GM12878 (cell line): Measurements from ENCODE around the gene FGFR2. TPM values are rescaled to one million over a fixed set of nuclear protein-coding genes. Genes with fewer than 3 reads are reported as not detected.

Source experiments
- ATAC-seq: fragments of 200-7000 bp; cut with Tn5 transposase; 3 replicates; pipeline ENCODE4 v1.9.1; 2020; ENCODE audit warnings: mild to moderate bottlenecking, moderate library complexity
- BruUV-seq: library from RNA; stranded (reverse); fragments of 400-500 nt; replicated peaks from 2 replicates; lab custom pipeline; 2021; lab: Mats Ljungman, UMichigan
- CTCF ChIA-PET: fragments of 300-600 bp; sonication (Branson Sonifier 250); formaldehyde crosslinking; extraction: SDS; loops from one replicate; lab custom pipeline; 2021; ENCODE audit warnings: inconsistent platforms; lab: Yijun Ruan, JAX
- POLR2A ChIA-PET: fragments of 350-600 bp; formaldehyde crosslinking; extraction: SDS; loops from one replicate; lab custom pipeline; 2021; ENCODE audit warnings: inconsistent platforms; lab: Charles Lee
- RAD21 ChIA-PET: fragments of 300-600 bp; sonication (Branson Sonifier 250); formaldehyde crosslinking; loops from one replicate; lab custom pipeline; 2023; ENCODE audit warnings: antibody characterized with exemption; ENCODE audit not compliant: unreplicated experiment; lab: Charles Lee
- SMC1A ChIA-PET: fragments of 300-600 bp; sonication (Branson Sonifier 250); formaldehyde crosslinking; loops from one replicate; lab custom pipeline; 2023; ENCODE audit not compliant: unreplicated experiment, uncharacterized antibody; lab: Charles Lee
- DNase-seq: peaks from one replicate; pipeline ENCODE4 v3.0.0-alpha.2; 2011; ENCODE audit warnings: low read depth, low spot score
- FAIRE-seq: peaks from 3 replicates; lab custom pipeline; 2011; peaks lifted over from hg19 to GRCh38; lab: Jason Lieb, UNC
- H2AFZ ChIP-seq: 2 replicates; pipeline ENCODE4 v1.6.0; 2011; ENCODE audit warnings: low read depth, low read length, control low read depth; ENCODE audit not compliant: control insufficient read depth
- H3K27ac ChIP-seq: 2 replicates; pipeline ENCODE4 v1.5.1; 2011; ENCODE audit warnings: control low read depth; ENCODE audit not compliant: control insufficient read depth, insufficient read depth
- H3K27me3 ChIP-seq, 2 experiments: replicated peaks in 1 of 2; 2 replicates each; pipeline versions ENCODE4 v1.6.0 to v1.6.1; 2011; ENCODE audit warnings: low read length in 1 of 2; ENCODE audit not compliant: control insufficient read depth in 2 of 2, insufficient read depth in 2 of 2
- H3K36me3 ChIP-seq, 2 experiments: 2 replicates each; pipeline ENCODE4 v1.5.1; 2011; ENCODE audit warnings: low read length in 1 of 2; ENCODE audit not compliant: control insufficient read depth in 2 of 2, insufficient read depth in 2 of 2
- H3K4me1 ChIP-seq: 2 replicates; pipeline ENCODE4 v1.6.1; 2011; ENCODE audit warnings: mild to moderate bottlenecking, low read length, moderate library complexity, mixed read lengths; ENCODE audit not compliant: control insufficient read depth, insufficient read depth
- H3K4me2 ChIP-seq: 2 replicates; pipeline ENCODE4 v1.6.0; 2011; ENCODE audit warnings: control low read depth; ENCODE audit not compliant: control insufficient read depth, insufficient read depth
- H3K4me3 ChIP-seq: fragments of 200-600 bp; sonication (generic); 2 replicates; pipeline ENCODE4 v1.5.1; 2016
- H3K79me2 ChIP-seq: 2 replicates; pipeline ENCODE4 v1.6.0; 2011; ENCODE audit warnings: low read length; ENCODE audit not compliant: control insufficient read depth, insufficient read depth
- H3K9ac ChIP-seq: 2 replicates; pipeline ENCODE4 v1.8.0; 2011; ENCODE audit warnings: low read length, control low read depth, mixed read lengths; ENCODE audit not compliant: control insufficient read depth, insufficient read depth
- H3K9me3 ChIP-seq: replicated peaks from 3 replicates; pipeline ENCODE4 v1.5.1; 2011; ENCODE audit warnings: mild to moderate bottlenecking, low read length; ENCODE audit not compliant: control insufficient read depth, insufficient read depth
- H4K20me1 ChIP-seq: 2 replicates; pipeline ENCODE4 v1.6.0; 2011; ENCODE audit not compliant: control insufficient read depth, insufficient read depth
- ASH2L ChIP-seq: fragments of 300-600, 200-600 bp; sonication (generic); IDR thresholded peaks from 2 replicates; pipeline ENCODE4 v1.6.1; 2017; ENCODE audit warnings: low read depth, mild to moderate bottlenecking, borderline replicate concordance
- BMI1 ChIP-seq: fragments of 450-650 bp; IDR thresholded peaks from 2 replicates; pipeline ENCODE4 v1.6.1; 2016; ENCODE audit warnings: mild to moderate bottlenecking, moderate library complexity, borderline replicate concordance
- CHD2 ChIP-seq: IDR thresholded peaks from 2 replicates; pipeline ENCODE4 v1.6.1; 2011; ENCODE audit warnings: low read depth, low read length, improper control_type of control experiment, borderline replicate concordance
- CHD4 ChIP-seq: fragments of 200-600 bp; sonication (generic); IDR thresholded peaks from 2 replicates; pipeline ENCODE4 v1.6.1; 2016; ENCODE audit warnings: mild to moderate bottlenecking
- CREM ChIP-seq: IDR thresholded peaks from 2 replicates; pipeline ENCODE4 v1.6.1; 2014; ENCODE audit warnings: antibody characterized with exemption, low read depth
- FOXK2 ChIP-seq: fragments of 450-650 bp; IDR thresholded peaks from 2 replicates; pipeline ENCODE4 v1.6.1; 2017; ENCODE audit warnings: mild to moderate bottlenecking, moderate library complexity
- HDAC2 ChIP-seq: fragments of 200-600 bp; sonication (generic); IDR thresholded peaks from 2 replicates; pipeline ENCODE4 v1.6.1; 2017
- MEF2B ChIP-seq: fragments of 450-650 bp; IDR thresholded peaks from 2 replicates; pipeline ENCODE4 v1.6.1; 2018; ENCODE audit warnings: mild to moderate bottlenecking, moderate library complexity; ENCODE audit not compliant: partially characterized antibody, poor library complexity, severe bottlenecking
- NR2C2 ChIP-seq: IDR thresholded peaks from 2 replicates; pipeline ENCODE4 v1.6.1; 2011; ENCODE audit warnings: borderline replicate concordance, low read depth; ENCODE audit not compliant: control insufficient read depth, insufficient read length
- POLR2A ChIP-seq: IDR thresholded peaks from 2 replicates; pipeline ENCODE4 v1.6.1; 2011; ENCODE audit warnings: low read depth, mild to moderate bottlenecking, low read length
- SMAD1 ChIP-seq: fragments of 450-650 bp; IDR thresholded peaks from 2 replicates; pipeline ENCODE4 v1.6.1; 2018; ENCODE audit warnings: mild to moderate bottlenecking, low read depth; ENCODE audit not compliant: partially characterized antibody
- SREBF2 ChIP-seq: IDR thresholded peaks from 2 replicates; pipeline ENCODE4 v1.6.1; 2012; ENCODE audit warnings: mild to moderate bottlenecking, low read length
- SUZ12 ChIP-seq: fragments of 200-600 bp; sonication (generic); IDR thresholded peaks from one replicate; pipeline ENCODE4 v1.6.1; 2018; ENCODE audit warnings: antibody characterized with exemption, mild to moderate bottlenecking; ENCODE audit not compliant: unreplicated experiment
- ZNF24 ChIP-seq: fragments of 450-650 bp; IDR thresholded peaks from 2 replicates; pipeline ENCODE4 v1.6.1; 2017; ENCODE audit warnings: antibody characterized with exemption, mild to moderate bottlenecking
- WGBS: methylation state at CpG from one replicate; pipeline ENCODE4 v1.1.6; 2016; ENCODE audit warnings: low lambda C conversion rate; ENCODE audit not compliant: insufficient replicate concordance, insufficient coverage; ENCODE audit errors: missing lambda C conversion rate; 5-methylcytosine and 5-hydroxymethylcytosine counted together
- in situ Hi-C: fragments of 300-500 bp; cut with MboI; formaldehyde crosslinking; loops from 9 replicates; pipeline ENCODE4 v1.14.3; 2018; ENCODE audit warnings: mixed read lengths
- intact Hi-C: fragments of 100-400 bp; cut with micrococcal nuclease; formaldehyde crosslinking; loops from one replicate; pipeline ENCODE4 v1.14.2; 2022; ENCODE audit not compliant: unreplicated experiment
- polyA plus RNA-seq, 11 experiments: library from polyadenylated mRNA; depleted of rRNA in 4 of 11; unstranded in 6 of 11; stranded (reverse) in 5 of 11; fragments of >200 nt; fragmentation: Nextera tagmentation in 4 of 11; fragmentation: Illumina TruSeq in 1 of 11; extraction: Ambion mirVana in 4 of 11; extraction: Trizol in 1 of 11; gene quantifications; 1 replicate in 1 of 11; 2 replicates in 10 of 11; pipeline versions ENCODE4 v1.2.1 to v1.2.3, GENCODE V29; 2011 to 2016; ENCODE audit warnings: inconsistent platforms in 2 of 11, missing spikeins in 2 of 11, low read depth in 1 of 11
- total RNA-seq, 4 experiments: library from RNA; depleted of rRNA in 3 of 4; stranded (reverse); fragments of >200 nt in 3 of 4; fragmentation: Illumina TruSeq in 1 of 4; extraction: Trizol in 1 of 4; gene quantifications; 2 replicates each; pipeline versions ENCODE4 v1.2.1 to v1.2.3, GENCODE V29; 2013 to 2021
- TF ChIP-seq, protein P1 (sequence below): IDR thresholded peaks from 2 replicates; pipeline ENCODE4 v1.6.1; 2012; ENCODE audit warnings: mild to moderate bottlenecking, low read depth, low read length
- TF ChIP-seq, protein P2 (sequence below): fragments of 450-650 bp; IDR thresholded peaks from 2 replicates; pipeline ENCODE4 v1.6.1; 2017; ENCODE audit warnings: mild to moderate bottlenecking, moderate library complexity
- TF ChIP-seq, protein P3 (sequence below): fragments of 150-350 bp; IDR thresholded peaks from 2 replicates; pipeline ENCODE4 v1.6.1; 2014; ENCODE audit warnings: mild to moderate bottlenecking, low read depth, low read length

Gene FGFR2
- total and polyA plus RNA-seq, 10 of the 15 experiments (the other 5 are each of a cell fraction or from before 2014, with no cell fraction given), result 0.04 to 0.15 TPM; not detected in 8

DNA sequence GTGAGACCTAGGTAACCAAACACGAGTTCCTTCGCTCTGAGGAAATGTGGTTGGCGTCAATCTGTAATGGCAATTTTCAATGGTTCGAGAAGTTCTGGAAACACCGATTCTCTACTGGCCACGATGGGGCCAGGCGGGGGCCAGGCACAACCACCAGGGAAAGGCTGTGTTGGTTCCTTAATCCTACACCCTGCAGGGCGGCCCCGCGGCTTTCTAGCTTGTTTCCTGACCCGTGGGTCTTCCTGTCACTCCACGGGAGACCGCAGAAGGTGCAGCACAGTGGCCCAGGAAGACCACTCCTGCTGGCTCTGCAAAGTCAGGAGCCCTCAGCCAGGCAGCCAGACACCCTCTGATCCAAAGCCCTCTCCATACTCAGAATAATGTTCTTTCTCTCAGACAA, 113.4 kb downstream of the FGFR2 start:
- H3K4me1 ChIP-seq, result no peaks in the 10 kb centered on the region
- H3K9ac ChIP-seq, result no peak overlapping the region
- no peaks in the 10 kb centered on the region for H3K79me2 ChIP-seq
- H3K4me2 ChIP-seq, result no peak overlapping the region
- H3K27ac ChIP-seq, result no peak overlapping the region
- H4K20me1 ChIP-seq, result no peaks in the 10 kb centered on the region
- ChIA-PET SMC1A (no interaction called here), CTCF (no interaction called here), POLR2A (no interaction called here), RAD21 (no interaction called here)
- no peak for TF ChIP-seq NR2C2
- no peak for TF ChIP-seq MEF2B
- TF ChIP-seq CHD4, result no peak
- TF ChIP-seq, protein P1, sequence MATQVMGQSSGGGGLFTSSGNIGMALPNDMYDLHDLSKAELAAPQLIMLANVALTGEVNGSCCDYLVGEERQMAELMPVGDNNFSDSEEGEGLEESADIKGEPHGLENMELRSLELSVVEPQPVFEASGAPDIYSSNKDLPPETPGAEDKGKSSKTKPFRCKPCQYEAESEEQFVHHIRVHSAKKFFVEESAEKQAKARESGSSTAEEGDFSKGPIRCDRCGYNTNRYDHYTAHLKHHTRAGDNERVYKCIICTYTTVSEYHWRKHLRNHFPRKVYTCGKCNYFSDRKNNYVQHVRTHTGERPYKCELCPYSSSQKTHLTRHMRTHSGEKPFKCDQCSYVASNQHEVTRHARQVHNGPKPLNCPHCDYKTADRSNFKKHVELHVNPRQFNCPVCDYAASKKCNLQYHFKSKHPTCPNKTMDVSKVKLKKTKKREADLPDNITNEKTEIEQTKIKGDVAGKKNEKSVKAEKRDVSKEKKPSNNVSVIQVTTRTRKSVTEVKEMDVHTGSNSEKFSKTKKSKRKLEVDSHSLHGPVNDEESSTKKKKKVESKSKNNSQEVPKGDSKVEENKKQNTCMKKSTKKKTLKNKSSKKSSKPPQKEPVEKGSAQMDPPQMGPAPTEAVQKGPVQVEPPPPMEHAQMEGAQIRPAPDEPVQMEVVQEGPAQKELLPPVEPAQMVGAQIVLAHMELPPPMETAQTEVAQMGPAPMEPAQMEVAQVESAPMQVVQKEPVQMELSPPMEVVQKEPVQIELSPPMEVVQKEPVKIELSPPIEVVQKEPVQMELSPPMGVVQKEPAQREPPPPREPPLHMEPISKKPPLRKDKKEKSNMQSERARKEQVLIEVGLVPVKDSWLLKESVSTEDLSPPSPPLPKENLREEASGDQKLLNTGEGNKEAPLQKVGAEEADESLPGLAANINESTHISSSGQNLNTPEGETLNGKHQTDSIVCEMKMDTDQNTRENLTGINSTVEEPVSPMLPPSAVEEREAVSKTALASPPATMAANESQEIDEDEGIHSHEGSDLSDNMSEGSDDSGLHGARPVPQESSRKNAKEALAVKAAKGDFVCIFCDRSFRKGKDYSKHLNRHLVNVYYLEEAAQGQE, result no peak
- no peak for TF ChIP-seq FOXK2
- no peak for TF ChIP-seq POLR2A
- TF ChIP-seq CREM, result no peak
- no peak for TF ChIP-seq HDAC2
- TF ChIP-seq, protein P2, sequence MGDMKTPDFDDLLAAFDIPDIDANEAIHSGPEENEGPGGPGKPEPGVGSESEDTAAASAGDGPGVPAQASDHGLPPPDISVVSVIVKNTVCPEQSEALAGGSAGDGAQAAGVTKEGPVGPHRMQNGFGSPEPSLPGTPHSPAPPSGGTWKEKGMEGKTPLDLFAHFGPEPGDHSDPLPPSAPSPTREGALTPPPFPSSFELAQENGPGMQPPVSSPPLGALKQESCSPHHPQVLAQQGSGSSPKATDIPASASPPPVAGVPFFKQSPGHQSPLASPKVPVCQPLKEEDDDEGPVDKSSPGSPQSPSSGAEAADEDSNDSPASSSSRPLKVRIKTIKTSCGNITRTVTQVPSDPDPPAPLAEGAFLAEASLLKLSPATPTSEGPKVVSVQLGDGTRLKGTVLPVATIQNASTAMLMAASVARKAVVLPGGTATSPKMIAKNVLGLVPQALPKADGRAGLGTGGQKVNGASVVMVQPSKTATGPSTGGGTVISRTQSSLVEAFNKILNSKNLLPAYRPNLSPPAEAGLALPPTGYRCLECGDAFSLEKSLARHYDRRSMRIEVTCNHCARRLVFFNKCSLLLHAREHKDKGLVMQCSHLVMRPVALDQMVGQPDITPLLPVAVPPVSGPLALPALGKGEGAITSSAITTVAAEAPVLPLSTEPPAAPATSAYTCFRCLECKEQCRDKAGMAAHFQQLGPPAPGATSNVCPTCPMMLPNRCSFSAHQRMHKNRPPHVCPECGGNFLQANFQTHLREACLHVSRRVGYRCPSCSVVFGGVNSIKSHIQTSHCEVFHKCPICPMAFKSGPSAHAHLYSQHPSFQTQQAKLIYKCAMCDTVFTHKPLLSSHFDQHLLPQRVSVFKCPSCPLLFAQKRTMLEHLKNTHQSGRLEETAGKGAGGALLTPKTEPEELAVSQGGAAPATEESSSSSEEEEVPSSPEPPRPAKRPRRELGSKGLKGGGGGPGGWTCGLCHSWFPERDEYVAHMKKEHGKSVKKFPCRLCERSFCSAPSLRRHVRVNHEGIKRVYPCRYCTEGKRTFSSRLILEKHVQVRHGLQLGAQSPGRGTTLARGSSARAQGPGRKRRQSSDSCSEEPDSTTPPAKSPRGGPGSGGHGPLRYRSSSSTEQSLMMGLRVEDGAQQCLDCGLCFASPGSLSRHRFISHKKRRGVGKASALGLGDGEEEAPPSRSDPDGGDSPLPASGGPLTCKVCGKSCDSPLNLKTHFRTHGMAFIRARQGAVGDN, result no peak
- TF ChIP-seq, protein P3, sequence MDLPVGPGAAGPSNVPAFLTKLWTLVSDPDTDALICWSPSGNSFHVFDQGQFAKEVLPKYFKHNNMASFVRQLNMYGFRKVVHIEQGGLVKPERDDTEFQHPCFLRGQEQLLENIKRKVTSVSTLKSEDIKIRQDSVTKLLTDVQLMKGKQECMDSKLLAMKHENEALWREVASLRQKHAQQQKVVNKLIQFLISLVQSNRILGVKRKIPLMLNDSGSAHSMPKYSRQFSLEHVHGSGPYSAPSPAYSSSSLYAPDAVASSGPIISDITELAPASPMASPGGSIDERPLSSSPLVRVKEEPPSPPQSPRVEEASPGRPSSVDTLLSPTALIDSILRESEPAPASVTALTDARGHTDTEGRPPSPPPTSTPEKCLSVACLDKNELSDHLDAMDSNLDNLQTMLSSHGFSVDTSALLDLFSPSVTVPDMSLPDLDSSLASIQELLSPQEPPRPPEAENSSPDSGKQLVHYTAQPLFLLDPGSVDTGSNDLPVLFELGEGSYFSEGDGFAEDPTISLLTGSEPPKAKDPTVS, result no peak
- TF ChIP-seq SUZ12, result no peak
- no peak for TF ChIP-seq SREBF2
- TF ChIP-seq BMI1, result no peak
- no peak for TF ChIP-seq ZNF24
- TF ChIP-seq ASH2L, result no peak
- no peak for TF ChIP-seq SMAD1
- no peak for TF ChIP-seq CHD2
- H3K4me3 ChIP-seq, result no peak overlapping the region
- FAIRE-seq (no peak), DNase-seq (no peak), ATAC-seq (no peak)
- no TSS peak for BruUV-seq
- H3K36me3 ChIP-seq, result no peaks in the 10 kb centered on the region
- no peaks in the 10 kb centered on the region for H3K9me3 ChIP-seq
- WGBS, result 6% methylated on average over 13 of the region's 13 CpGs
- H3K27me3 ChIP-seq, result no peaks in the 10 kb centered on the region; a peak in 1 of 4 replicates
- in situ Hi-C loops (no loop called here), intact Hi-C loops (no loop called here)
- no peak overlapping the region for H2AFZ ChIP-seq
